Pons (tissue), 1 donor: ENCODE results near the gene NSG2.
"Not testable (repeated sequence)": the region's sequence is repeated elsewhere in the genome, so short reads cannot be mapped to it uniquely, and the experiment has no call there.

Experiments
- DNase-seq: peaks from one replicate; pipeline ENCODE4 v3.0.0-alpha.2; 2016; ENCODE audit warnings: low spot score

Gene NSG2

GRCh38 chr5:174045470-174046025 lies at the start of gene NSG2:
Gene NSG2 (plus strand): TSS chr5:174045706. CDS start chr5:174046756, 1,050 bp downstream.
- peak; percentile 93 for DNase-seq

- no peak for DNase-seq
Measured at GRCh38 chr5:173997331-173997730, 48.2 kb upstream of the NSG2 start.

DNA sequence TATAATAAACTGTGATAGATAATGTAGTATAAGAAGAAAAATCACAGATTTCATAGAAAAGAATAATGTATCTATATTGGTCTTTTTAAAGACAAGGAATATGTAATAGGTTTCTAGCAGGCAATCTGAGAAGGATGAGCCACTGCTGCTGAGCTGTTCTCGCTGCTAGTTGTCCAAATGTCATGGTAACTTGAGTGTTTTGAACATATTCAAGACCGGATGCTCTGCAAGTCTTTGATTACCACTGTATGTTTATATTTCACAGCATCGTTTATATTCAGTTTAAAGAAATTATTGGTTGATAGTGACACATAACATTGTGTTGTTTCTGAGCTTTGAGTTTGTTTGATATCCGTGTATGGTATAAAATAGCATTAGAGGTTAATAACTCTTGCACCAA lies 47.0 kb upstream of the NSG2 start:
- DNase-seq: no peak

DNA sequence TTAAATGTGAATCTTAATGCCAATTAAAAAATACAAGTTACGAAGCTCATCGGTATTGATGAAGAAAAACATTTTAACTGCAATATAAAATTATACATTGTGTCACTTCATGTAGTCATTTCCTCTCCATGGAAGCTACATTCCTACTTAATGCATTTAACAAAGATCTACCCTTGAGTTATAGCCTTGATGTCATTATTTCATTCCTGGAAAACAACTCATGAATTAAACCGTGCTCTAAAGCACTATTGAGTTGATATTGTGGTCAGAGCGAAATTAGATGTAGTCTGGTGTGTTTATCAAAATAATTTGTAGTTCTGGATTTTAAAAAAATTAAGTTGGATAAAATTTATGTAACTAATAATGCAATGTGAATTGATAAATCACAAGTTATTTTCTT lies 45.4 kb upstream of the NSG2 start:
- DNase-seq: no peak

DNA sequence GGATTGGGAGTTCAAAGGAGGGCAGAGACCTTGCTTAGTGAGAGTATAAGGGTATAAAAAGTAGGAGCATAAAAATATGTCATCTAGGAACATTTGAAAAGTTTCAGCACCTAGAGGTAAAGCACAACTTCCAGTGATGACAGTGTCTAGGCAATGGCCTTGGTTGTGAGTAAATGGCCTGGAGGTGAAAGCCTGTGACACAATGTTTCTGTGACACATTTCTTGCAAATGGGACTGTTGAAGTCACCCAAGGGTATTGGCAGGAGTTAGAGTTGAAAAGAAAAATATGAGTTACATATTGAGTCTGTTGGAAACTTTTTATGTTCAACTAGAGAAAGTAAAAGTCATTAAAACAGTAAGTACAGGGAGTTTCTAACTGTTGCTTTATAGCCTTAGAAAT lies 41.7 kb upstream of the NSG2 start:
- DNase-seq: no peak

DNA sequence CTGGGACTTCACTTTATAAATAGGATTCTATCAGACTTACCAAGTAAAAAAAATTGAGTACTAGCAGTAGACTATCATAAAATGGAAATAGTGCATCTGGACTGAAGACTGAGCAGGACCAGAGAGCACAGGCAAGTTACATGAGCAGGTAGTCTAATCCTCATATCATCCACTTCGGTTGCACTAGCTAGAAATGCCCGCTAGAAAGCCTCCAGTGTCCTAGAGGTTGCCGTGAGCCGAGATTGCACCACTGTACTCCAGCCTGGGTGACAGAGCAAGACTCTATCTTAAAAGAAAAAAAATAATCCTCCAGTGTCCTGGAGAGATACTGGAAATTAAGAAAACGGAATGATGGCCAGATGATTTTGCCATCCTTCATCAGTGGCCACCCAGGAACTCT lies 36.6 kb upstream of the NSG2 start:
- no peak for DNase-seq

DNA sequence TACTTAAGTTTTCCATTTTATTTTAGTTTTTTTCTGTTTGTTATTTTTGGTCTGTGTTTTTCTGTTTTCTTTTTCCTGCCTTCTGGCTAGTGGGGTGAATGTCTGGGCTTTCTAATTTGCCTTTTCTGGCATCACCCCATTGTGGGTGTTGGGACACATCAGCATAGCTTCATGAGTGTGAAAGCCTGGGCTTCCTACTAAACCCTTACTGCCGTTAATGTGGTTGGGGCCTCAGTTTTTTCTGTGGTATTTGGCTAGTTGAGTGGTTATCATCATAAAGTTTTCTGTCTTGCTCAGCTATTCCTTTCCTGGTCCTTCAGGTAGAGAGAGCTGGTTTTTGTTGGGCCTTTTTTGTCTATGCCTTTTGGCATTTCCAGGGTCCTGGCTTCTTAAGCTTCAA lies 35.1 kb upstream of the NSG2 start:
- no peak for DNase-seq

- no peak for DNase-seq
Measured at GRCh38 chr5:174011441-174011840, 34.1 kb upstream of the NSG2 start.

DNA sequence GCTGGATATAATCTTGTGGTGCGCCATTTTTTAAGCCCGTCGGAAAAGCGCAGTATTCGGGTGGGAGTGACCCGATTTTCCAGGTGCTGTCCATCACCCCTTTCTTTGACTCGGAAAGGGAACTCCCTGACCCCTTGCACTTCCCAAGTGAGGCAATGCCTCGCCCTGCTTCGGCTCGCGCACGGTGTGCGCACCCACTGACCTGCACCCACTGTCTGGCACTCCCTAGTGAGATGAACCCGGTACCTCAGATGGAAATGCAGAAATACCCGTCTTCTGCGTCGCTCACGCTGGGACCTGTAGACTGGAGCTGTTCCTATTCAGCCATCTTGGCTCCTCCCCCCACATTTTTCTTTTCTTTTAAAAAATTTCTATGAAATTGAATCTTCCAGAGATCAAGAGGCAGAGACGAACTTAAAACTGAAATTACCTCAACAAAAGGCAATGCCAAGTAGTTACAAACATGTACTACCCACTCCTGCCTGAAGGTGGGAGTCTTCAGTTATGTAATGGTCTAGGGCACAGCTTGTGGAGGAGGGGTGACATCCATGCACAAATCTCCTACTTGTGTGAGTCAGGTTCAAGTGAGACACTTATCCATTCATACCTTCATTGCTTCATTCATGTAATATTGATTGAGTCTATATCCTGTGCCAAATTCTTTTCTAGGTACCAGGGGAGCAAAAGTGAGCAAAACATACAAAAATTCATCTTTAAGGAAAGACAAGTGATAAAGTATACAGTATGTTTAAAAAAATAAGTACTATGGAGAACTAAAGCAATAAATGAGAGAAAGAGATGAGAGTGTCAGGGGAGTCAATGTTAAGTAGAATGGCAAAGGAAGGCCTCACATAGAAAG lies 25.2 kb upstream of the NSG2 start:
- DNase-seq: not testable (repeated sequence)

- no peak for DNase-seq
Measured at GRCh38 chr5:174020928-174021304, 24.6 kb upstream of the NSG2 start.

DNA sequence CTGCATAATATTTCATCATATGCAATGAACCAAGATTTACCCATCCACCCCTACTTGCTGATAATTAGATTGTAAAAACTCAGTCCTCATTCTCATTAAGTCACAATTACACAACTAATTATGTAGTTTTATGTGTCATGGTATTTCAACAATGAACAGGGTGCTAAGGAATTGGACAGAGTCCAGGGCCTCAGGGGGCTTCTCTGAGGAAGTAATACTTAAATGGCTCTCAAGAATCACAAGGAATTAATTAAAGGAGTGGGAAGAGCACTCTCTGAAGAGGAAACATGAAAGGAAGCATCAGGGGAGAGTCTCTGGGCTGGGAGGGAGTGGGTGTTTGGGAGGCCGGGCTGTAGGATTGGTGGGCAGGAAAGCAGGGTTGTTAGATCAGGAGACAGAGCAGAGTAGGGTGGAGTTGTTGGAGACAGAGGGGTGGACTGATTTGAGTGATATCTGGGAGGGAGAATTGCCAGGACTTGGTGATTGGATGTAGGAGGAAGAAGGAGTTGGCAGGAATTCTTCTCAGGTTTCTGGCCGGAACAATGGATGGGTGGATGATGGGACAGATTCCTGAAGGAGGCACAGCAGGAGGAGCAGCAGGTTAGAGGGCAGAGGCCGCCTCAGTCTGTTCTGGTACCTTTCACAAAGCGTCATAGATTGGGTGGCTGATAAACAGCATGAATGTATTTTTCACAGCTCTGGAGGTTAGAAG lies 23.0 kb upstream of the NSG2 start:
- DNase-seq: no peak

DNA sequence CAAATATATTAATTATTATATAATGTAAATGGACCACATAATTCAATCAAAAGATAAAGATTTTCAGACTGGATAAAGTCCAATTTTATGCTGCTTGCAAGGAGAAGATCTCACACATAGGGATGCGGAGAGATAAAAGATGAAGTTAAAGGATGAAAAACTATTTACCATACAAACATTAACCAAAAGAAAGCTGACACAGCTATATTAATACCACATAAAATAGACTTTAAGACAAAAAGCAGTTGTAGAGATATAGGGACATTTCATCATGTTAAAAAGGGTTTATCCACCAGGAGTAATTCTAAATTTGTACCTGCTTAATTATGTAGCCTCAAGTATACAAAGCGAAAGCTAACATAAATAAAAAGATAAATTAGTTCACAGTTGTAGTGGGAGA lies 15.2 kb upstream of the NSG2 start:
- no peak for DNase-seq

DNA sequence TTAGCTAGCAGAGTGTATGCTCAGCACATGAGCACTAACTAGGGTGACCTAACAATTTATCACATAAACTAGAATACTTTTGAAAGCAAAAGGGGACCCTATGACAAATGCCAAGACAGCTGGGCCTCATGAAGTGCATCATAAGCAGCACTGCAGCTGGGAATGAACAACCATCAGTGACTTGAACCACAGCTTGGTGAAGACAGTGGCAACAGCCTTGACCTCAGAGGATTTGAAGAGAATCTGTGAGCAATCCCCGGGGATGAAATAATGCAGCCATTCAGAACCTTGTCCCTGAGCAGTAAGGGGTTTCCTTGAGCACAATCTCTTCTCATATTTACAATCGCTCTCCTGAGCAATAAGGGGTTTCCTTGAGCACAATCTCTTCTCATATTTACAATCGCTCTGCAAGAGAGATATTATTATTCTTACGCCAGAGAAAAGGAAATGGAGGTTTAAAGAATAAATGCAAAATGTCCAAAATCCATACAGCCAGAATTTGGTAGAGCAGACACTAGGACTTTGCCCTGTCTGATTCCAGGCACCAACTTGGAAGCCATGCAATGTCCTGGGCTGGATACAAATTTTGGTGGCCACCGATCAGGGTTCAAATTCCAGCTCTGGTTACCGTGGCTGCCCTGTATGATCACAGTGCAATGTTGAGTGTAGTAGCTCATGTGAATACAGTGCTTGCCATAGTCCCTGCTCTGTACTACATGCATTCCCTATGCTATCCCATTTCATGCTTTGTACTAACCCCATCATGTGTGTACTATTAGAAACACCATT lies 846 bp upstream of the NSG2 start:
- no peak for DNase-seq

GRCh38 chr5:174046558-174046957 lies 1.1 kb downstream of the NSG2 start:
- DNase-seq: no peak

- DNase-seq: no peak
Measured at GRCh38 chr5:174047472-174048099, 2.1 kb downstream of the NSG2 start.

DNA sequence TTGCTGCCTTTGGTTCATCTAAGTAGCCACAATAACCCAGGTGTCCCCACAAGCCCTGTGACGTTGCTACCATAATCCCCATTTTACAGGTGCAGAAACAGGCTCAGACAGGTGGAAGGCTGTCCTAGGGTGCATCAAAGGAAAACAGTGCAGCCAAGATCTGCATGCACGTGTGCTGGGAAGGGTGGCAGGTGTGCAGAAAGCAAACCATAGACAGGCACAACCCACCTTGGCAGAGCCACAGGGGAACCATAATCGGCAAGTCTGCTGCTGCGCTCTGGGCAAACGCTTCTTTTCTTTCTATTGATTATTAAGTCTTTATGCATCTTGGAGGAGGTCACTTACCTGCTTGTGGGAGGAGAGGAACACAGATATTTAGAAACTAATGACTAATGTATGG lies 7.1 kb downstream of the NSG2 start:
- DNase-seq: no peak

GRCh38 chr5:174053905-174054304 lies 8.4 kb downstream of the NSG2 start:
- no peak for DNase-seq

DNA sequence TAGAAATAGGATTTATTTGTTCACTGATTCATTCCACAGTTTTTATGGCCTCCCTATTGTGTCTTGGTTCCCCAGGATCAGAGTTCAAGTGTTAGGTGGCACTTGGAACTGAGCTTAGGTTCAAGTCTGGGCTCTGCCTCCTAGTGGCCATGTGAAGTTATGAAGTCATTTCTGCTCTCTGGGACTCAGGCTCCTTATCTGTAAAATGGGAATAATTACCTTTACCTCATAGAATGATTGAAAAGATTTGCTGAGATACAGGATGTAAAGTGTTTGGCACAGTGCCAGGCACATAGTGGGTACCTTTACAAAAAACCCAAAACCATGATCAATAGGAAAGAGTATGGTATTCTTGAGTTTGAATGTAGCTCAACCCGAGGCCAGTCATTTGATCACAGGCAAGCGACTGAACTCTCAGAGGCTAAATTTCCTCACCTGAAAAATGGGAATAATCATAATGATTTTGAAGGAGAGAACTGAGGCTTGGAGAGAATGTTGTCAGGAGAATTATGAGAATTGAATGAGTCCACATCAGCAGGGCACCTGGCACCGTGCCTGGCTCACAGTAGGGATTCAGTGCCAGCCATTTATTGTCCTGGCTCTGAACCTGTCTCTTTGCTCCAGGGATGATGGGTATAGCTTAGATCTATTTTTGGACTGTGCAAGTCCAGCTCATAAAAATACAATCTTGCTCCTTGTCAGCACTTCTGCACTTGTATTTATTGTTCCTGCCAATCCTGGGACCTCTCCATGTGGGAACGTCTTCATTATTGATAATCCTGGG lies 10.8 kb downstream of the NSG2 start:
- no peak for DNase-seq

GRCh38 chr5:174057206-174057605 lies 11.7 kb downstream of the NSG2 start:
- DNase-seq: no peak

- DNase-seq: no peak
Measured at GRCh38 chr5:174058433-174059122, 13.1 kb downstream of the NSG2 start.

GRCh38 chr5:174059247-174059646 lies 13.7 kb downstream of the NSG2 start:
- DNase-seq: no peak
